A549 treated with AZD2906 at 1 μM for 4 hours (cell line): ENCODE measurements around the gene LSG1. TPM values are rescaled to one million over a fixed set of nuclear protein-coding genes. Genes with fewer than 3 reads are reported as not detected.

Source experiments
- total RNA-seq: library from RNA; stranded (reverse); fragments of 200-300 nt; extraction: Qiagen RNA extraction; gene quantifications from 5 replicates; pipeline ENCODE4 v1.2.3, GENCODE V29; 2022

LSG1 gene
- 26.5 to 31.0 TPM (median 28.5 TPM) in 5 replicates for total RNA-seq

DNA sequence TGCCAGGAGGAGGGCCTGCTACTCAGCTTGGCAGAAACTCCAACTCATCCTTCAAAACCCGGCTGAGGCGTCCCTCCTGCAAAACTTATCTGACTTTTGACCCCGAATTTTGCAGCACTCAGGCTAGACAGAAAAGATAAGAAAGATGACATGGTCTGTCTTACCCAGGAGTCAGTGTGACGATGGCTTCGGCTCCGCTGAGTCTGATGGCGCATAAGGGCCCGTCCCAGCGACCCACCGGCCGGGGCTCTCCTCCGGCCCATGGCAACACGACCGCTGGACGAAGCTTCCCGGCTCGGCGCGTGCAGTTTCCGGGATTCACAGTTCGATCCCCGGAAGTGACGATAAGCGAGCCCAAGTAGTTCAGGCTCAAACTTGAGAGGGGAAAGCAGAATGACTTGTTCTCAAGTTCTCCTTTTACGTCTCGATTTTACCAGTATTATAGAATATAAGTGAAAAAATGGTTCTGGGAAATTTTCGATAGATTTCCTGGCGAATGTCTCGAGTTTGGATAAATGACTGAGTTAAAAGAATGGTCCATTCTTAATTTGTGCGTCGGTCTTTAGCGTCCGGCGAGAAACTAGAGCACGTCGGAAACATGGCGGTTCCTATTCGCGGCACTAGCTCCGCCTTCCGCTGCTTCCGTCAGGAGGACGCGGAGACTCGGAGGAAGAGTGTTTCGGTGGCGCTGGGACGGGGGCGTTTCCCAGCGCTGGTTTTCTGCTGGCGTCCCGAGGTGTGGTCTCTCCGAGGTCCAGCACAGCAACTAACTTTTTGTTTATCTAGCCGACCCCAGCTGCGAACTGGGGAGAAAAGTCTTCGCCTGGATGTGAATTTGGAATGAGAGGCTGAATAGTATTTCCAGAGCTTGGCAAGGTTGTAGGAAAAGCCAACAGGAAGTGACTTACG, at the start of gene LSG1:
LSG1 (minus strand) TSS at position 292 of the 909 bp plus-strand sequence; CDS start at position 263, 29 bp downstream.

DNA sequence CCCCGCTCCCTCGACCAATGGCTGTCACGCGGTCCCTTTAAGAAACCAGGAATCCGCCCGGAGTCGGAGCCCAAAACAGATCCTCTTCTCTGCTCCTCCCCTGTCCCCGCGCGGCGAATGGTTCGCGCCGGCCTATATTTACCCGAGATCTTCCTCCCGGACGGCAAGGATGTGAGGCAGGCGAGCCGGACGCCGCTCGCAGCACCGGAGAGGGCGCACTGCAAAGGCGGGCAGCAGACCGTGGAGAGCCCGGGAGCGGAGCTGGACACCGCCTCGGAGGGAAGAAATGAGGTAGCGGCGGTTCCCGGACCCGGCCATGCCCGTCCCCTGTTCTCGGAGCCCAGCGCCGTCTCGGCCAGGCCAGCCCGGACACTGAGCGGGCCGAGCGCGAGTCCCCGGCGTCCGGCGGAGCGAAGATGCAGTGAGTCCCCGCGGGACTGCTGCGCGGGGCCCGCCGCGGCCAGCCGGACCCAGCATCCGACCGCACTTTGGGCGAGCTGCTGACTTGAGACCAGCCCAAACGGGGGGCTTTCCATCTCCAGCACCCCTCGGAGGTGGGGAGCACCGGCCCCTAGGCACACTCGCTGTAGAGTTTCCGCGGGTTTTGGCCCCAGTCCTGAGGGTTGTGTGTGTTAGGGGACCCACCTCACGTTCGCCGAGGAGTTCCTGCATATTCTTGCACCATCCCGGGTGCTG, 13.9 kb upstream of the LSG1 start, which contains the start of gene FAM43A:
FAM43A (plus strand) TSS at position 166 of the 696 bp plus-strand sequence. CDS start 944 bp downstream, outside the sequence.

DNA sequence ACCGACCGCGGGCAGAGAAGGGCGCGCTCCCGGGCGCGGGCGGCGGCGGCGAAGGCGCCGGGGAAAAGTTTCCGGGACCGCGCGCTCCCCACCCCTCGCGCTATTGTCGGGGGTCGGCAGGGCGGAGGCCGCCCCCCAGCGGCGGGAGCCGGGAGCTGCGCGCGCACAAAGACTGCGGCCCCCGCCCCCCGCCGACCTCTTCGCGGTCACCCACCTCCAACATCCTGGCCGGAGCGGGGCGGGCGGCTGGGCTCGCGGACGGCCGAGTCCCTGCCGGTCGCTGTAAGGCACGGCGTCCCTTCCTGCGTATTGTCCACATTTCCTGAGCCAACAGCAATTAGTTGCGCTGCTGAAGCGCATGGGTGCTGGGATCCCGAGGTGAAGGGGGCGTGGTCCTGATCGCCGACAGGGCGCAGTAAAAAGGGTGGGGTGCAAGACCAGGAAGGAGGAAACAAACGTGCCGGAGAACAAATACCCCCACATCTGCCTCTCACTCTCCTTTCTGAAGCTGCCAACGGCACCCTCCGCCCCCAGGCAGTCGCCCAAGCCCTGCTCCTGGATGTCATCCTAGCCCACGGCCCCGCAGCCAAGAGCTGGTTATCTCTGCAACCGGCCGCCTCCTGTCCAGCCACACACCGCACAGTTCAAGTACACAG, 38.5 kb downstream of the LSG1 start, which contains the start of gene TMEM44:
TMEM44 (minus strand) TSS at position 71 of the 656 bp plus-strand sequence. CDS start 204 bp downstream, outside the sequence.

Other genes with a start within 250 kb of the LSG1 start
- gene ATP13A3, start 185.2 kb downstream of the LSG1 start, total RNA-seq, result 19.6 to 37.9 TPM (median 27.5 TPM) in 5 replicates
- 8.1 to 11.3 TPM (median 10.6 TPM) in 5 replicates for gene TMEM44, start 38.8 kb downstream of the LSG1 start, total RNA-seq
- gene FAM43A, start 13.7 kb upstream of the LSG1 start, total RNA-seq, result 11.3 to 23.6 TPM (median 22.1 TPM) in 5 replicates